ENCODE data around the gene PITX3. TPM values are rescaled to one million over a fixed set of nuclear protein-coding genes. Genes with fewer than 3 reads are reported as not detected.
A peak's percentile ranks its signal among the peaks of the same experiment; 100 is the strongest.

The PITX3 gene
- total and polyA plus RNA-seq, 9 donors, result 12.5 to 27.1 (median 17.9) TPM

DNA sequence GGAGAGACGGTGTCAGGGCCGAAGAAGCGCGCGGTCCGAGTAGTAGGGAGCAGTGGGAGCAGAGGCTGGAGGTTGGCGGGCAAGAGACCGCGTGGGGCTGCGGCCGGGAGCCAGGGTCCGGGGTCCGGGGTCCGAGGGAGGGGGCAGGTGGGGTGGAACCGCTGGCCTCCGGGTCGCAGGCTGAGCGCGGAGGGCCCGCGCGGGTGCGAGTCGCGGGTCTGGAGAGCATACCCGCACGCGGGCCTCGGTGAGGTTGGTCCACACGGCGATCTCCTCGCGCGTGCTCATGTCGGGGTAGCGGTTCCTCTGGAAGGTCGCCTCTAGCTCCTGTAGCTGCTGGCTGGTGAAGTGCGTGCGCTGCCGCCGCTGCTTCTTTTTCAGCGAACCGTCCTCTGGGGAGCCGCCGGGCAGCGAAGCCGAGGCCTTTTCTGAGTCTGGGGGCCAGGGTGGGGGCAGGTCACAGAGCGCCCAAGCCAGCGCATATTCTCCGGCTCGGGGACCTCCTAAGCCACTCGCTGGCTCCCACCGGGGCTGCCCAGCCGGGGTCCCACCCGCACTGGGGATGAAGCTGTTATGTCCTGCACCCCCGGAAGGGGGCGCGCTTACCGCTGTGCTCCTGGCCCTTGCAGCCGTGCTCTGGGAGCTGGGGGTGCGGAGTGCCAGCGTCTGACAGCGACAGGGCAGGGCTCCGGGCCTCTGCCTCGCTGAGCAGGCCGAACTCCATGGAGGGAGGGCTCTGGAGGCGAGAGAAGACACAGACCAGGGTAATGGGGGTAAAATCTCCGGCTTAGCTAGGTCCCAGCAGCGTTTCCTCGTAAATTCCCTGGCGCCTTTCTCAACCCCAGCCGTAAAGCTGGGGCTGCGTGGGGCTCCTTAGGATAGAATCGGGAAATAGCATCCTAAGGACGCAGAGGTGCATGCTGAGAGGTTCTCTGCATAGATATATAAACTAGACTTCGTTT, 9.7 kb downstream of the PITX3 start:
- WGBS (ENCODE audit: insufficient coverage), result 6% methylated on average over 68 of the region's 76 CpGs
- Histone ChIP-seq H3K27ac (ENCODE audit: low read length) (peak overlapping the region; percentile 68), H3K4me1 (ENCODE audit: control insufficient read depth, insufficient read depth, low read length) (peaks cover 62% of the 10 kb centered on the region), H3K36me3 (ENCODE audit: control insufficient read depth, insufficient read depth, low read length) (peaks cover 10% of the 10 kb centered on the region), H3K27me3 (ENCODE audit: control insufficient read depth, insufficient read depth, low read length) (peaks cover 61% of the 10 kb centered on the region), H3K4me3 (ENCODE audit: low read length) (peak overlapping the region; percentile 35), H3K9me3 (replicated peaks; ENCODE audit: control insufficient read depth, low read depth, low read length) (no peaks in the 10 kb centered on the region)
- DNase-seq, result no peak

DNA sequence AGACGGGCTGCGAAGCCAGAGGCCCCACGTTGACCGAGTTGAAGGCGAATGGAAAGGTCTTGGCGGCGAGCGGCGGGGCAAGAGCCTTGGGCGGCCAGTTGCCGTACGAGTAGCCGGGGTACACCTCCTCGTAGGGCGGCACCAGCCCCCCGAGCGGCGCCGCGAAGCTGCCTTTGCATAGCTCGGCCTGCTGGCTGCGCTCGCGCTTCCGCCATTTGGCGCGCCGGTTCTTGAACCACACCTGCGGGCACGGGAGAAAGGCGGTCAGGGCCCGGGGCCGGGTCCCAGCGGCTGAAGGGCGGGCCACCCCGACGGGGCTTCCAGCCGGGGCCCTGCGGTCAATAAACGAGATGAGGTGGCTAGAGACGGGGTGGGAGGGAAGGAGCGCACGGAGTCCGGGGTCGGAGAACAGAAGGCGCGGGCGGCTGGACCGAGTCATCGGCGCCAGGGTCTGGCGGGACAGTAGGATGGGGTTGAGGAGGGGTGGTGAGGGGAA, 10.4 kb downstream of the PITX3 start:
- Histone ChIP-seq H3K27me3 (ENCODE audit: control insufficient read depth, insufficient read depth, low read length) (peaks cover 54% of the 10 kb centered on the region), H3K9me3 (replicated peaks; ENCODE audit: control insufficient read depth, low read depth, low read length) (no peaks in the 10 kb centered on the region), H3K4me1 (ENCODE audit: control insufficient read depth, insufficient read depth, low read length) (peaks cover 61% of the 10 kb centered on the region), H3K36me3 (ENCODE audit: control insufficient read depth, insufficient read depth, low read length) (peaks cover 10% of the 10 kb centered on the region), H3K27ac (ENCODE audit: low read length) (peak overlapping the region; percentile 66), H3K4me3 (ENCODE audit: low read length) (peak overlapping the region; percentile 35)
- WGBS (ENCODE audit: insufficient coverage), result under 1% methylated on average over 52 of the region's 52 CpGs
- no peak for DNase-seq

DNA sequence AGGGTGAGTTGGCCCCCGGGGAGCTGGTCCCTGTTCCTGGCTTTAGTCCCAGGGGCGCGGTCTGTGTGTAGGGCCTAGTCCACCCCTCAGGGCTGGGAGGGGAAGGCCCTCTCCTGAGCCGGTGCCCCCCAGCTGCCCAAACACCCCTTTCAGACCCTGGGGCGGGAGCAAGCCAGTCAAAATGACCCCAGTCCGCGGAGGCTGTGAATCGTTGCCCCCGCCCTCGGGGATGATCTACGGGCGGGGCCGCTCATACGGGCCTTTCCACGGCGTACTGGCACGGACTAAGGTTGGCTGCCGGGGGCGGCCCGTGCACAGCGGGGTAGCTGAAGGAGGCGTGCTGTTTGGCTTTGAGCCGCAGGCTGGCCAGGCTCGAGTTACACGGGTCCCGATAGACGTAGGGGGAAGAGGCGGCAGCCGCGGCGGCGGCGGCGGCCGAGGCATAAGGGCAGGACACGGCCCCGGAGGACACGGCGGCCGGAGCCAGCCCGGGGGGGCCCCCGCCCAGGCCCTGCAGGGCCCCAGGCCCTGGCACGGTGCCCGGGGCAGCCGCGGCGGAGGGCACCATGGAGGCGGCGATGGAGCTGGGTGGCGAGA, 10.9 kb downstream of the PITX3 start:
- H3K4me3 ChIP-seq (ENCODE audit: low read length), result peak overlapping the region; percentile 35
- 1% methylated on average over 50 of the region's 50 CpGs for WGBS (ENCODE audit: insufficient coverage)
- peaks cover 51% of the 10 kb centered on the region for H3K27me3 ChIP-seq (ENCODE audit: control insufficient read depth, insufficient read depth, low read length)
- peaks cover 61% of the 10 kb centered on the region for H3K4me1 ChIP-seq (ENCODE audit: control insufficient read depth, insufficient read depth, low read length)
- H3K9me3 ChIP-seq (replicated peaks; ENCODE audit: control insufficient read depth, low read depth, low read length), result no peaks in the 10 kb centered on the region
- peak; percentile 85 for DNase-seq
- peak overlapping the region; percentile 83 for H3K27ac ChIP-seq (ENCODE audit: low read length)
- H3K36me3 ChIP-seq (ENCODE audit: control insufficient read depth, insufficient read depth, low read length), result peaks cover 10% of the 10 kb centered on the region

- Histone ChIP-seq H3K27ac (ENCODE audit: low read length) (peak overlapping the region; percentile 83), H3K4me1 (ENCODE audit: control insufficient read depth, insufficient read depth, low read length) (peaks cover 56% of the 10 kb centered on the region), H3K9me3 (replicated peaks; ENCODE audit: control insufficient read depth, low read depth, low read length) (no peaks in the 10 kb centered on the region), H3K36me3 (ENCODE audit: control insufficient read depth, insufficient read depth, low read length) (peaks cover 10% of the 10 kb centered on the region), H3K4me3 (ENCODE audit: low read length) (peak overlapping the region; percentile 27), H3K27me3 (ENCODE audit: control insufficient read depth, insufficient read depth, low read length) (peaks cover 48% of the 10 kb centered on the region)
- DNase-seq, result peak; percentile 79
- 2% methylated on average over 19 of the region's 24 CpGs for WGBS (ENCODE audit: insufficient coverage)
These were observed 11.5 kb downstream of the PITX3 start for GRCh38 chr10:102229810-102230263.

DNA sequence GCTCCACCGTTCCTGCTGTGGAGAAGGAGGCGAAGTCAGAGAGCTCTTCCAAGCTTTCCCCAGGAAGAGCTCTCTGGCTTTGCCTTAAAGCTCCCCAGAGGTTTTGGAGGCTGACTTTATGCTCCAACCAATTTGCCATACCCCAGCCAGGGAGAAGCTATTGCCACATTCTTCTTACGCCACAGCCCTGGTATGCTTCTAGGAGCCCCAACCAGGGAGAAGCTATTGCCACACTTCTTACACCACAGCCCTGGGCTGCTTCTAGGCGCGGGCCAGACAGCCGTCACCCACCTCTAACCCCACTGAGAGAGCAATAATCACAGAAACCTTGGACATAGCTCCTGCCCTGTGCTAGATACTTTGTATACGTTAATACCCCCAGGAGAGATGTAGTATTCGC, 14.3 kb downstream of the PITX3 start:
- DNase-seq, result no peak
- H3K27ac ChIP-seq (ENCODE audit: low read length), result no peak overlapping the region

GRCh38 chr10:102226542-102226870, 14.8 kb downstream of the PITX3 start:
- H3K4me3 ChIP-seq (ENCODE audit: low read length), result peak overlapping the region; percentile 20
- H3K27ac ChIP-seq (ENCODE audit: low read length), result peak overlapping the region; percentile 38
- H3K4me1 ChIP-seq (ENCODE audit: control insufficient read depth, insufficient read depth, low read length), result peaks cover 33% of the 10 kb centered on the region
- H3K9me3 ChIP-seq (replicated peaks; ENCODE audit: control insufficient read depth, low read depth, low read length), result no peaks in the 10 kb centered on the region
- peaks cover 10% of the 10 kb centered on the region for H3K36me3 ChIP-seq (ENCODE audit: control insufficient read depth, insufficient read depth, low read length)
- peaks cover 23% of the 10 kb centered on the region for H3K27me3 ChIP-seq (ENCODE audit: control insufficient read depth, insufficient read depth, low read length)
- no peak for DNase-seq
- WGBS (ENCODE audit: insufficient coverage), result 69% methylated on average over 6 of the region's 8 CpGs

More for the DNA sequence above, 14.3 kb downstream of the PITX3 start:
- H3K36me3 ChIP-seq (ENCODE audit: control insufficient read depth, insufficient read depth, low read length), result peaks cover 10% of the 10 kb centered on the region
- H3K9me3 ChIP-seq (replicated peaks; ENCODE audit: control insufficient read depth, low read depth, low read length), result no peaks in the 10 kb centered on the region
- H3K4me1 ChIP-seq (ENCODE audit: control insufficient read depth, insufficient read depth, low read length), result peaks cover 39% of the 10 kb centered on the region
- 69% methylated on average over 6 of the region's 8 CpGs for WGBS (ENCODE audit: insufficient coverage)
- no peak overlapping the region for H3K4me3 ChIP-seq (ENCODE audit: low read length)
- H3K27me3 ChIP-seq (ENCODE audit: control insufficient read depth, insufficient read depth, low read length), result peaks cover 28% of the 10 kb centered on the region

GRCh38 chr10:102225646-102226541, 15.4 kb downstream of the PITX3 start, which contains the start of gene ELOVL3:
Gene ELOVL3, plus strand, starts transcription at chr10:102226299. Its CDS starts 250 bp downstream, at chr10:102226549.
- peak; percentile 98 for DNase-seq
- H3K36me3 ChIP-seq (ENCODE audit: control insufficient read depth, insufficient read depth, low read length), result peaks cover 10% of the 10 kb centered on the region
- no peaks in the 10 kb centered on the region for H3K9me3 ChIP-seq (replicated peaks; ENCODE audit: control insufficient read depth, low read depth, low read length)
- peak within 1 kb of the TSS; percentile 91 for H3K27ac ChIP-seq (ENCODE audit: low read length)
- under 1% methylated on average over 33 of the region's 47 CpGs for WGBS (ENCODE audit: insufficient coverage)
- H3K4me3 ChIP-seq (ENCODE audit: low read length), result peak within 1 kb of the TSS; percentile 31
- peaks cover 27% of the 10 kb centered on the region for H3K4me1 ChIP-seq (ENCODE audit: control insufficient read depth, insufficient read depth, low read length)
- H3K27me3 ChIP-seq (ENCODE audit: control insufficient read depth, insufficient read depth, low read length), result peaks cover 17% of the 10 kb centered on the region

GRCh38 chr10:102222797-102223196, 18.5 kb downstream of the PITX3 start:
- 54% methylated on average over 3 of the region's 5 CpGs for WGBS (ENCODE audit: insufficient coverage)
- DNase-seq, result no peak
- no peak overlapping the region for H3K27ac ChIP-seq (ENCODE audit: low read length)

GRCh38 chr10:102220612-102221011, 20.7 kb downstream of the PITX3 start:
- Histone ChIP-seq H3K27ac (ENCODE audit: low read length) (no peak overlapping the region), H3K27me3 (ENCODE audit: control insufficient read depth, insufficient read depth, low read length) (no peaks in the 10 kb centered on the region), H3K36me3 (ENCODE audit: control insufficient read depth, insufficient read depth, low read length) (no peaks in the 10 kb centered on the region), H3K4me1 (ENCODE audit: control insufficient read depth, insufficient read depth, low read length) (peaks cover 2% of the 10 kb centered on the region), H3K4me3 (ENCODE audit: low read length) (no peak overlapping the region), H3K9me3 (replicated peaks; ENCODE audit: control insufficient read depth, low read depth, low read length) (no peaks in the 10 kb centered on the region)
- DNase-seq, result no peak

More at GRCh38 chr10:102222797-102223196, 18.5 kb downstream of the PITX3 start:
- Histone ChIP-seq H3K27me3 (ENCODE audit: control insufficient read depth, insufficient read depth, low read length) (peaks cover 6% of the 10 kb centered on the region), H3K9me3 (replicated peaks; ENCODE audit: control insufficient read depth, low read depth, low read length) (no peaks in the 10 kb centered on the region), H3K4me1 (ENCODE audit: control insufficient read depth, insufficient read depth, low read length) (peaks cover 16% of the 10 kb centered on the region), H3K36me3 (ENCODE audit: control insufficient read depth, insufficient read depth, low read length) (no peaks in the 10 kb centered on the region), H3K4me3 (ENCODE audit: low read length) (no peak overlapping the region)

Data from muscle of leg (tissue), 11 donors.